H1 (cell line): ENCODE data around the gene ADORA1. TPM values are rescaled to one million over a fixed set of nuclear protein-coding genes. Genes with fewer than 3 reads are reported as not detected.

Experiments
- CTCF ChIA-PET: fragments of 300-600 bp; sonication (Branson Sonifier 250); formaldehyde crosslinking; loops from one replicate; lab custom pipeline; 2021; ENCODE audit not compliant: partially characterized antibody; lab: Charles Lee
- POLR2A ChIA-PET: fragments of 300-600 bp; sonication (Branson Sonifier 250); formaldehyde crosslinking; loops from one replicate; lab custom pipeline; 2021; ENCODE audit warnings: inconsistent platforms; ENCODE audit not compliant: partially characterized antibody; lab: Charles Lee
- DNase-seq, 2 experiments: peaks; one replicate each; pipeline versions ENCODE4 v3.0.0 to v3.0.0-alpha.2; 2010 to 2022; ENCODE audit warnings: low spot score in 2 of 2, low read depth in 1 of 2, mixed read lengths in 1 of 2
- FAIRE-seq: peaks from 2 replicates; lab custom pipeline; 2011; peaks lifted over from hg19 to GRCh38; lab: Jason Lieb, UNC
- H2AFZ ChIP-seq: 2 replicates; pipeline ENCODE4 v1.8.1; 2012; ENCODE audit warnings: low read length, inconsistent platforms
- H2AK5ac ChIP-seq: 2 replicates; pipeline ENCODE4 v1.6.1; 2013; ENCODE audit warnings: low read depth, low read length
- H2BK120ac ChIP-seq: replicated peaks from 2 replicates; pipeline ENCODE3; 2013; ENCODE audit warnings: low read depth, low read length, inconsistent platforms
- H2BK12ac ChIP-seq: 2 replicates; pipeline ENCODE4 v1.6.1; 2013; ENCODE audit warnings: low read depth, low read length
- H2BK15ac ChIP-seq: 2 replicates; pipeline ENCODE4 v1.6.1; 2013; ENCODE audit warnings: low read length
- H2BK20ac ChIP-seq: 2 replicates; pipeline ENCODE4 v1.6.1; 2013; ENCODE audit warnings: low read length
- H2BK5ac ChIP-seq: 2 replicates; pipeline ENCODE4 v1.6.1; 2013; ENCODE audit warnings: low read depth, low read length
- H3K14ac ChIP-seq: 2 replicates; pipeline ENCODE4 v1.6.1; 2013; ENCODE audit warnings: inconsistent platforms; ENCODE audit not compliant: insufficient read length
- H3K18ac ChIP-seq: 2 replicates; pipeline ENCODE4 v1.6.1; 2013; ENCODE audit warnings: low read length; ENCODE audit errors: extremely low read depth
- H3K23ac ChIP-seq: 2 replicates; pipeline ENCODE4 v1.6.1; 2013; ENCODE audit warnings: inconsistent platforms; ENCODE audit not compliant: insufficient read length
- H3K23me2 ChIP-seq: 2 replicates; pipeline ENCODE4 v1.6.1; 2013; ENCODE audit warnings: low read depth, low read length
- H3K27ac ChIP-seq: 2 replicates; pipeline ENCODE4 v1.6.1; 2011; ENCODE audit warnings: low read depth, low read length, inconsistent platforms
- H3K27me3 ChIP-seq, 4 experiments: replicated peaks in 1 of 4; 1 replicate in 1 of 4; 2 replicates in 3 of 4; pipeline versions ENCODE4 v1.6.1 to v1.8.1; 2011 to 2013; ENCODE audit warnings: low read length in 3 of 4, mild to moderate bottlenecking in 3 of 4, inconsistent platforms in 2 of 4, mixed read lengths in 2 of 4, moderate library complexity in 1 of 4; ENCODE audit not compliant: control insufficient read depth in 3 of 4, insufficient read depth in 3 of 4; ENCODE audit errors: extremely low read depth in 1 of 4
- H3K36me3 ChIP-seq, 4 experiments: 2 replicates each; pipeline versions ENCODE4 v1.6.1 to v1.8.1; 2011 to 2013; ENCODE audit warnings: mild to moderate bottlenecking in 4 of 4, low read length in 3 of 4, moderate library complexity in 2 of 4, control low read depth in 1 of 4, inconsistent platforms in 1 of 4; ENCODE audit not compliant: insufficient read depth in 4 of 4, control insufficient read depth in 2 of 4
- H3K4ac ChIP-seq: replicated peaks from 2 replicates; pipeline ENCODE3; 2013; ENCODE audit warnings: low read length, low read depth, mixed read lengths, inconsistent platforms; ENCODE audit not compliant: insufficient read length
- H3K4me1 ChIP-seq, 4 experiments: replicated peaks in 1 of 4; 1 replicate in 1 of 4; 2 replicates in 3 of 4; pipeline versions ENCODE4 v1.6.1 to v1.8.1; 2011 to 2013; ENCODE audit warnings: low read length in 3 of 4, inconsistent platforms in 2 of 4, mixed read lengths in 1 of 4; ENCODE audit not compliant: insufficient read depth in 4 of 4, control insufficient read depth in 3 of 4
- H3K4me2 ChIP-seq, 2 experiments: 2 replicates each; pipeline versions ENCODE4 v1.6.1 to v1.8.1; 2011 to 2013; ENCODE audit warnings: low read depth in 2 of 2, low read length in 2 of 2, control low read depth in 1 of 2, inconsistent platforms in 1 of 2, mild to moderate bottlenecking in 1 of 2; ENCODE audit not compliant: insufficient read depth in 1 of 2
- H3K4me3 ChIP-seq, 4 experiments: fragments of 200-600, 300-600 bp in 1 of 4; sonication (generic), shearing (Covaris generic), sonication (Bioruptor Twin) in 1 of 4; 2 replicates each; pipeline versions ENCODE4 v1.5.1 to v1.8.1; 2011 to 2016; ENCODE audit warnings: low read length in 4 of 4, low read depth in 3 of 4, control low read depth in 2 of 4, inconsistent platforms in 2 of 4, mild to moderate bottlenecking in 2 of 4, mixed read lengths in 1 of 4, moderate library complexity in 1 of 4; ENCODE audit not compliant: insufficient read depth in 2 of 4; ENCODE audit errors: extremely low read depth in 1 of 4
- H3K56ac ChIP-seq: replicated peaks from 2 replicates; pipeline ENCODE3; 2013; ENCODE audit warnings: low read depth, mild to moderate bottlenecking, mixed read lengths, low read length, inconsistent platforms; ENCODE audit not compliant: insufficient read length
- H3K79me1 ChIP-seq: 2 replicates; pipeline ENCODE4 v1.6.1; 2013; ENCODE audit warnings: low read depth, low read length, control low read depth
- H3K79me2 ChIP-seq, 2 experiments: 2 replicates each; pipeline versions ENCODE4 v1.6.1 to v1.8.1; 2012 to 2013; ENCODE audit warnings: low read length in 2 of 2, mild to moderate bottlenecking in 2 of 2, inconsistent platforms in 1 of 2; ENCODE audit not compliant: insufficient read depth in 2 of 2, control insufficient read depth in 1 of 2
- H3K9ac ChIP-seq, 4 experiments: replicated peaks in 1 of 4; 1 replicate in 1 of 4; 2 replicates in 3 of 4; pipeline versions ENCODE4 v1.6.1 to v1.8.1; 2011 to 2013; ENCODE audit warnings: low read depth in 3 of 4, low read length in 3 of 4, control low read depth in 2 of 4, mild to moderate bottlenecking in 2 of 4, moderate library complexity in 2 of 4, inconsistent platforms in 1 of 4; ENCODE audit errors: extremely low read depth in 1 of 4
- H3K9me3 ChIP-seq, 2 experiments: 2 replicates each; pipeline versions ENCODE4 v1.6.1 to v1.8.1; 2012 to 2013; ENCODE audit warnings: mild to moderate bottlenecking in 2 of 2, moderate library complexity in 2 of 2, control low read depth in 1 of 2, inconsistent platforms in 1 of 2, low read depth in 1 of 2, low read length in 1 of 2, mixed read lengths in 1 of 2; ENCODE audit not compliant: insufficient read depth in 2 of 2
- H4K20me1 ChIP-seq, 2 experiments: replicated peaks in 1 of 2; 2 replicates each; pipeline versions ENCODE3 to v1.8.1; 2011 to 2013; ENCODE audit warnings: inconsistent platforms in 2 of 2, low read length in 2 of 2, mild to moderate bottlenecking in 1 of 2; ENCODE audit not compliant: insufficient read depth in 2 of 2, control insufficient read depth in 1 of 2
- H4K5ac ChIP-seq: 2 replicates; pipeline ENCODE4 v1.6.1; 2013; ENCODE audit warnings: low read length, low read depth, mixed read lengths, inconsistent platforms; ENCODE audit not compliant: insufficient read length
- H4K8ac ChIP-seq: 2 replicates; pipeline ENCODE4 v1.8.0; 2013; ENCODE audit warnings: mild to moderate bottlenecking, moderate library complexity, low read length, inconsistent platforms; ENCODE audit not compliant: insufficient read depth; ENCODE audit errors: extremely low read depth
- H4K91ac ChIP-seq: replicated peaks from 2 replicates; pipeline ENCODE3; 2013; ENCODE audit warnings: low read length, mixed read lengths, inconsistent platforms; ENCODE audit not compliant: insufficient read length
- POU5F1 ChIP-seq: IDR thresholded peaks from 2 replicates; pipeline ENCODE4 v1.6.1; 2011; ENCODE audit warnings: low read depth, mild to moderate bottlenecking, low read length, moderate library complexity
- WGBS, 2 experiments: shearing (Covaris generic) in 1 of 2; methylation state at CpG; one replicate each; pipeline versions ENCODE4 v1.1.6 to v1.1.7; 2013 to 2015; ENCODE audit warnings: low lambda C conversion rate in 2 of 2, mixed read lengths in 2 of 2, inconsistent platforms in 1 of 2, low coverage in 1 of 2, missing lambda C conversion rate in 1 of 2; ENCODE audit not compliant: insufficient replicate concordance in 2 of 2, insufficient coverage in 1 of 2, insufficient read length in 1 of 2; ENCODE audit errors: extremely low coverage in 1 of 2, missing lambda C conversion rate in 1 of 2; 5-methylcytosine and 5-hydroxymethylcytosine counted together
- polyA plus RNA-seq, 7 experiments: library from polyadenylated mRNA; depleted of rRNA in 3 of 7; stranded (reverse) in 5 of 7; unstranded in 2 of 7; fragments of >200 nt in 5 of 7; fragments of 200-250 nt in 2 of 7; gene quantifications; 1 replicate in 5 of 7; 2 replicates in 1 of 7; 4 replicates in 1 of 7; pipeline versions ENCODE4 v1.2.1 to v1.2.3, GENCODE V29; 2011 to 2013; ENCODE audit warnings: missing spikeins in 2 of 7, mixed read lengths in 2 of 7
- total RNA-seq: library from RNA; stranded (reverse); fragmentation: NEBNext Ultra II Directional; extraction: Animal tissue kit (Norgen Biotek cat#: 25700); gene quantifications from 2 replicates; pipeline ENCODE4 v1.2.1, GENCODE V29; 2021

The ADORA1 gene
- total and polyA plus RNA-seq, 2 of the 8 experiments (the other 6 are each of a cell fraction or from before 2014, with no cell fraction given), result 3.3 to 6.7 TPM

GRCh38 chr1:203168991-203169390, 41.5 kb downstream of the ADORA1 start:
- CTCF ChIA-PET, result interaction anchor here (0.8 to 16.8 kb wide), 18 partner anchors 10 to 139 kb away, joined by 3 to 511 read pairs (median 6); partner anchors contain the start of genes ADORA1, CHI3L1 and MYOG
- no peak overlapping the region for H4K8ac ChIP-seq
- no peak overlapping the region for H2BK12ac ChIP-seq
- H3K4me2 ChIP-seq, result no peak overlapping the region
- no peak overlapping the region for H3K14ac ChIP-seq
- FAIRE-seq (no peak), DNase-seq (no peak)
- H2AFZ ChIP-seq, result no peak overlapping the region
- POLR2A ChIA-PET, result no interaction called here
- H3K4me1 ChIP-seq, result peaks cover 0 to 7% (median 0%) of the 10 kb centered on the region in 4 experiments; a peak in 3 of 7 replicates
- no peak overlapping the region for H4K5ac ChIP-seq
- no peak overlapping the region for H3K9ac ChIP-seq
- no peaks in the 10 kb centered on the region for H4K20me1 ChIP-seq
- no peak overlapping the region for H2BK120ac ChIP-seq
- H2BK5ac ChIP-seq, result no peak overlapping the region
- no peak overlapping the region for H2BK20ac ChIP-seq
- H4K91ac ChIP-seq, result no peak overlapping the region
- no peaks in the 10 kb centered on the region for H3K36me3 ChIP-seq
- no peaks in the 10 kb centered on the region for H3K9me3 ChIP-seq
- no peaks in the 10 kb centered on the region for H3K79me1 ChIP-seq
- no peak overlapping the region for H3K4me3 ChIP-seq
- no peaks in the 10 kb centered on the region for H3K79me2 ChIP-seq
- no peaks in the 10 kb centered on the region for H3K27me3 ChIP-seq
- no peak overlapping the region for H3K23ac ChIP-seq
- no peak overlapping the region for H3K18ac ChIP-seq
- WGBS, 2 experiments, result 79% methylated on average over 9 of the region's 9 CpGs; no CpG with 5 or more reads in 1 of the 2 experiments
- H2BK15ac ChIP-seq, result no peak overlapping the region
- H3K4ac ChIP-seq, result no peak overlapping the region
- no peak overlapping the region for H2AK5ac ChIP-seq
- H3K56ac ChIP-seq, result no peak overlapping the region
- H3K27ac ChIP-seq, result no peak overlapping the region
- no peaks in the 10 kb centered on the region for H3K23me2 ChIP-seq
- no peak for TF ChIP-seq POU5F1
